Common myeloid progenitor, CD34-positive (primary cell): ENCODE data around the gene GALNT10.
A peak's percentile ranks its signal among the peaks of the same experiment; 100 is the strongest.

Experiments
- CTCF ChIA-PET: fragments of 350-600 bp; sonication (Branson Sonifier 250); formaldehyde crosslinking; loops from one replicate; lab custom pipeline; 2021; ENCODE audit warnings: antibody characterized with exemption; lab: Charles Lee
- POLR2A ChIA-PET: fragments of 350-600 bp; sonication (Branson Sonifier 250); formaldehyde crosslinking; loops from one replicate; lab custom pipeline; 2021; ENCODE audit warnings: antibody characterized with exemption; lab: Charles Lee
- DNase-seq, 3 donors: peaks; one replicate each; pipeline versions ENCODE4 v3.0.0 to v3.0.0-alpha.2; 2013
- H3K27ac ChIP-seq, 2 experiments: 1 replicate in 1 of 2; 2 replicates in 1 of 2; pipeline ENCODE4 v1.7.0; 2013; ENCODE audit warnings: inconsistent platforms in 2 of 2, low read length in 2 of 2, mild to moderate bottlenecking in 2 of 2, low read depth in 1 of 2, moderate library complexity in 1 of 2; ENCODE audit not compliant: severe bottlenecking in 2 of 2, insufficient read depth in 1 of 2, poor library complexity in 1 of 2
- H3K27me3 ChIP-seq, 5 experiments: replicated peaks in 2 of 5; 1 replicate in 3 of 5; 2 replicates in 2 of 5; pipeline versions ENCODE4 v1.6.1 to v1.7.0; 2013; ENCODE audit warnings: low read length in 4 of 5, mild to moderate bottlenecking in 2 of 5, moderate library complexity in 2 of 5, inconsistent platforms in 1 of 5; ENCODE audit not compliant: insufficient read depth in 5 of 5, control insufficient read depth in 4 of 5
- H3K36me3 ChIP-seq, 4 experiments: 1 replicate in 2 of 4; 2 replicates in 2 of 4; pipeline versions ENCODE4 v1.6.1 to v1.7.0; 2013; ENCODE audit warnings: low read length in 3 of 4, control low read depth in 1 of 4, mild to moderate bottlenecking in 1 of 4; ENCODE audit not compliant: control insufficient read depth in 4 of 4, insufficient read depth in 4 of 4
- H3K4me1 ChIP-seq, 4 experiments: 1 replicate in 3 of 4; 2 replicates in 1 of 4; pipeline versions ENCODE4 v1.6.1 to v1.7.1; 2013; ENCODE audit warnings: low read length in 3 of 4, mild to moderate bottlenecking in 3 of 4, control low read depth in 1 of 4, inconsistent platforms in 1 of 4, moderate library complexity in 1 of 4; ENCODE audit not compliant: control insufficient read depth in 4 of 4, insufficient read depth in 4 of 4; ENCODE audit errors: control extremely low read depth in 1 of 4
- H3K4me3 ChIP-seq, 7 experiments: 1 replicate in 4 of 7; 2 replicates in 3 of 7; pipeline versions ENCODE4 v1.5.1 to v1.7.0; 2013; ENCODE audit warnings: mild to moderate bottlenecking in 7 of 7, low read length in 6 of 7, moderate library complexity in 6 of 7, inconsistent platforms in 2 of 7, low read depth in 2 of 7, control low read depth in 1 of 7; ENCODE audit not compliant: insufficient read depth in 4 of 7, control insufficient read depth in 1 of 7; ENCODE audit errors: extremely low read depth in 1 of 7
- H3K9me3 ChIP-seq, 5 experiments: 1 replicate in 4 of 5; 2 replicates in 1 of 5; pipeline versions ENCODE4 v1.6.1 to v1.7.1; 2013; ENCODE audit warnings: low read length in 4 of 5, mild to moderate bottlenecking in 2 of 5, inconsistent platforms in 1 of 5, low read depth in 1 of 5, moderate library complexity in 1 of 5; ENCODE audit not compliant: control insufficient read depth in 4 of 5, insufficient read depth in 2 of 5; ENCODE audit errors: control extremely low read depth in 1 of 5
- WGBS: methylation state at CpG from one replicate; pipeline ENCODE4 v1.1.5; 2013; ENCODE audit not compliant: insufficient coverage; 5-methylcytosine and 5-hydroxymethylcytosine counted together

The GALNT10 gene

GRCh38 chr5:154198611-154199230, 8.2 kb downstream of the GALNT10 start:
- 60% methylated on average over 4 of the region's 4 CpGs for WGBS

GRCh38 chr5:154199263-154199662, 8.7 kb downstream of the GALNT10 start:
- Histone ChIP-seq H3K9me3 (no peaks in the 10 kb centered on the region), H3K27ac (peak overlapping the region in 1 of 2 experiments; percentile 44), H3K4me1 (peaks cover 11 to 64% (median 41%) of the 10 kb centered on the region in 4 experiments), H3K27me3 (no peaks in the 10 kb centered on the region), H3K36me3 (peaks cover 0 to 13% (median 0%) of the 10 kb centered on the region in 4 experiments), H3K4me3 (peak overlapping the region in 2 of 7 experiments; percentile 19 to 29)
- CTCF ChIA-PET = interaction anchor here (1.2 to 3.5 kb wide), 5 partner anchors 8 to 198 kb away, joined by 3 to 19 read pairs (median 5); partner anchors contain the start of gene GALNT10
- POLR2A ChIA-PET = no interaction called here
- WGBS = 80% methylated on average over 1 of the region's 4 CpGs
- peak in 1 of 3 donors; percentile 17 for DNase-seq

More at GRCh38 chr5:154198611-154199230, 8.2 kb downstream of the GALNT10 start:
- Histone ChIP-seq H3K9me3 (no peaks in the 10 kb centered on the region), H3K4me1 (peaks cover 11 to 64% (median 41%) of the 10 kb centered on the region in 4 experiments), H3K27ac (no peak overlapping the region), H3K27me3 (no peaks in the 10 kb centered on the region), H3K36me3 (peaks cover 0 to 13% (median 0%) of the 10 kb centered on the region in 4 experiments), H3K4me3 (no peak overlapping the region)
- DNase-seq = peak in 1 of 3 donors; percentile 46
- ChIA-PET POLR2A (no interaction called here), CTCF (interaction anchor here (0.9 to 3.5 kb wide), 9 partner anchors 8 to 223 kb away, joined by 3 to 19 read pairs (median 6); no protein-coding TSS in a partner anchor)

DNA sequence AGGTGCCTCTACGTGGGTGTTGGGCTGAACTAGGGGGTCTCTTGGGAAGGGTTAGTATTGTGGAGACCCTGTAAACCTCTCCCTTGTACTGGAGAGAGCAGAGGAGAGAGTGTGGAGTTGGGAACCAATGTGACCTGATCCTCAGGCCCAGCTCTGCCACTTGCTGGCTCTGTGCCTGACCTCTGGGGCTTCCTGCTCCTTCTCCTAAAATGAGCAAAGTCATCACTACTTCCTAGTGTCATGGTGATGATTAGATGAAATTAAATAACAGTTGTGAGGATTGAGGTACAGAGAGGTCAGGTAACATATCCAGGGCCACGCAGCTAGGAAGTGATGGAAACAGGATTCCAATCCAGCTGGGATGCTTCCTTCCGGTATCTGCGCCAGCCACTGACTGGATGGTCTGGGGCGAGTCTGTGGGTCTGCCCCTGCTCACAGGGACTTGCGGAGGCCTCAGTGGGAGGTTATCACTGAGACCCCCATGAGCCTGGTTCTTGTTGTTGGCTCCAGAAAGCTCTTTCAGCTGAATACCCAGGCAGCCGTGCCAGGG, 9.2 kb downstream of the GALNT10 start:
- CTCF ChIA-PET = interaction anchor here (1.2 to 3.5 kb wide), 6 partner anchors 9 to 205 kb away, joined by 3 to 19 read pairs (median 6); partner anchors contain the start of gene GALNT10
- no peaks in the 10 kb centered on the region for H3K9me3 ChIP-seq

GRCh38 chr5:154200221-154200620, 9.7 kb downstream of the GALNT10 start:
- Histone ChIP-seq H3K4me1 (peaks cover 11 to 64% (median 41%) of the 10 kb centered on the region in 4 experiments), H3K27ac (peak overlapping the region in 1 of 2 experiments; percentile 44)

More for the DNA sequence above, 9.2 kb downstream of the GALNT10 start:
- Histone ChIP-seq H3K4me1 (peaks cover 11 to 64% (median 41%) of the 10 kb centered on the region in 4 experiments), H3K36me3 (peaks cover 0 to 10% (median under 1%) of the 10 kb centered on the region in 4 experiments), H3K27ac (peak overlapping the region in 1 of 2 experiments; percentile 44), H3K27me3 (no peaks in the 10 kb centered on the region), H3K4me3 (peak overlapping the region in 2 of 7 experiments; percentile 19 to 29)
- DNase-seq = peak; percentile 66 to 84 (median 83)
- 39% methylated on average over 6 of the region's 7 CpGs for WGBS
- POLR2A ChIA-PET = interaction anchor here (0.6 kb wide), 1 partner anchor 87 kb away, joined by 3 read pairs; no protein-coding TSS in a partner anchor

DNA sequence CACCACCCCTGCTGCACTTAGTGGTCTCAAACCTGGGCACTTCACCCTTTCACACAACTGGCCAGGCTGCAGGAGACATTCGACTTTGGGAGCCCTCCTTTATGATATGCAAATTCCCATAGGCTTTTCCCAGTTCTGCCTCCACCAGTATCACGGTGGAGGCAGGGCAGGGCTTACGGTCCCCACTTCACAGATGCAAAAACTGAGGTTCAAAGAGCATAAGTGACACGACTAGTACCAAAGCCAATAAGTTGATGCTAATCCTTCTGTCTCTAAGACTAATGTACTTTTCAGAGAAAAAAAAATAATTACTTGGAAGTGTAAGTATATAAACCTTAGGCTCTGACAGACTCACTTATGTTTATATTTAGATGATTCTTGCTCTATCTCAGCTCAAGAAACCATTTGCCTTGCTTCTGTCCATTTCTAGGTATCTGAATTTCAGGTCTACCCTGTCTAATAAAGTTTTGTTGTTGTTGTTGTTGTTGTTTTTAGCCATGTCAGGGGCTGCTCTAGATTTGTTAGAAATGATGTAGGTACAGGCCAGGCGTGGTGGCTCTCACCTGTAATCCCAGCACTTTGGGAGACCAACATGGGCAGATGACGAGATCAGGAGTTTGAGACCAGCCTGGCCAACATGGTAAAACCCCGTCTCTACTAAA, 10.7 kb downstream of the GALNT10 start:
- no peak for DNase-seq
- Histone ChIP-seq H3K27ac (no peak overlapping the region), H3K36me3 (peaks cover 0 to 6% (median under 1%) of the 10 kb centered on the region in 4 experiments), H3K4me1 (peaks cover 11 to 63% (median 41%) of the 10 kb centered on the region in 4 experiments), H3K4me3 (no peak overlapping the region), H3K9me3 (no peaks in the 10 kb centered on the region), H3K27me3 (no peaks in the 10 kb centered on the region)
- ChIA-PET CTCF (interaction anchor here (0.6 to 2.0 kb wide), 5 partner anchors 8 to 203 kb away, joined by 3 to 8 read pairs (median 6); partner anchors contain the start of gene GALNT10), POLR2A (interaction anchor here (0.7 kb wide), 1 partner anchor 11 kb away, joined by 3 read pairs; the partner anchor contains the start of gene GALNT10)
- WGBS = 100% methylated on average over 5 of the region's 7 CpGs

More at GRCh38 chr5:154200221-154200620, 9.7 kb downstream of the GALNT10 start:
- Histone ChIP-seq H3K9me3 (no peaks in the 10 kb centered on the region), H3K36me3 (peaks cover 0 to 6% (median under 1%) of the 10 kb centered on the region in 4 experiments), H3K27me3 (no peaks in the 10 kb centered on the region), H3K4me3 (no peak overlapping the region)
- ChIA-PET POLR2A (interaction anchor here (0.6 kb wide), 1 partner anchor 87 kb away, joined by 3 read pairs; no protein-coding TSS in a partner anchor), CTCF (interaction anchor here (0.6 to 1.9 kb wide), 4 partner anchors 9 to 204 kb away, joined by 3 to 7 read pairs (median 5); partner anchors contain the start of gene GALNT10)
- DNase-seq = peak in 2 of 3 donors; percentile 62 to 71
- WGBS = 78% methylated on average over 8 of the region's 8 CpGs

GRCh38 chr5:154202379-154203260, 12.1 kb downstream of the GALNT10 start:
- Histone ChIP-seq H3K27me3 (no peaks in the 10 kb centered on the region), H3K27ac (no peak overlapping the region), H3K4me3 (peak overlapping the region in 2 of 7 experiments; percentile 19 to 70), H3K4me1 (peaks cover 9 to 49% (median 31%) of the 10 kb centered on the region in 4 experiments), H3K36me3 (peaks cover 0 to 6% (median under 1%) of the 10 kb centered on the region in 4 experiments), H3K9me3 (no peaks in the 10 kb centered on the region)
- POLR2A ChIA-PET = no interaction called here
- WGBS = 43% methylated on average over 4 of the region's 11 CpGs
- CTCF ChIA-PET = interaction anchor here (0.9 to 2.0 kb wide), 3 partner anchors 9 to 202 kb away, joined by 3 to 8 read pairs (median 5); no protein-coding TSS in a partner anchor
- DNase-seq = peak in 2 of 3 donors; percentile 70 to 73
